CD4-positive, alpha-beta T cell treated with Interleukin-4 for 4 hours (primary cell): ENCODE data around the gene TREML1.
A peak's percentile ranks its signal among the peaks of the same experiment; 100 is the strongest.
"Not testable (repeated sequence)": the region's sequence is repeated elsewhere in the genome, so short reads cannot be mapped to it uniquely, and the experiment has no call there.

Experiments used
- DNase-seq: peaks from one replicate; pipeline ENCODE4 v3.0.0-alpha.2; 2020

The TREML1 gene

GRCh38 chr6:41153992-41154625, at the start of gene TREML1:
Gene TREML1, minus strand, starts transcription at chr6:41154347. Its CDS starts 59 bp downstream, at chr6:41154288.
- no peak for DNase-seq

GRCh38 chr6:41201764-41202173, 47.6 kb upstream of the TREML1 start:
- no peak for DNase-seq

- DNase-seq = peak; percentile 69
Observed at GRCh38 chr6:41200901-41201763, 47.0 kb upstream of the TREML1 start, which contains the start of gene TREML2. Gene TREML2, minus strand, starts transcription at chr6:41201149. Its CDS starts 141 bp downstream, at chr6:41201008.

- DNase-seq = peak; percentile 72
Observed at GRCh38 chr6:41200296-41200900, 46.3 kb upstream of the TREML1 start.

- peak; percentile 71 for DNase-seq
Observed at GRCh38 chr6:41199552-41200246, 45.6 kb upstream of the TREML1 start.

GRCh38 chr6:41197234-41197633, 43.1 kb upstream of the TREML1 start:
- DNase-seq = no peak

- DNase-seq = no peak
Observed at GRCh38 chr6:41194386-41194785, 40.2 kb upstream of the TREML1 start.

GRCh38 chr6:41193884-41194283, 39.7 kb upstream of the TREML1 start:
- DNase-seq = no peak

GRCh38 chr6:41193171-41193734, 39.1 kb upstream of the TREML1 start:
- no peak for DNase-seq

GRCh38 chr6:41191569-41191968, 37.4 kb upstream of the TREML1 start:
- no peak for DNase-seq

GRCh38 chr6:41190791-41191190, 36.6 kb upstream of the TREML1 start:
- no peak for DNase-seq

- no peak for DNase-seq
Observed at GRCh38 chr6:41189967-41190366, 35.8 kb upstream of the TREML1 start.

- DNase-seq = not testable (repeated sequence)
Observed at GRCh38 chr6:41189046-41189445, 34.9 kb upstream of the TREML1 start.

- DNase-seq = no peak
Observed at GRCh38 chr6:41187924-41188886, 34.1 kb upstream of the TREML1 start.

- DNase-seq = no peak
Observed at GRCh38 chr6:41186031-41186562, 31.9 kb upstream of the TREML1 start.

- no peak for DNase-seq
Observed at GRCh38 chr6:41184761-41185160, 30.6 kb upstream of the TREML1 start.

- peak; percentile 69 for DNase-seq
Observed at GRCh38 chr6:41182069-41183034, 28.2 kb upstream of the TREML1 start.

GRCh38 chr6:41181566-41181965, 27.4 kb upstream of the TREML1 start:
- DNase-seq = no peak

GRCh38 chr6:41179163-41179562, 25.0 kb upstream of the TREML1 start:
- no peak for DNase-seq

GRCh38 chr6:41177695-41178094, 23.5 kb upstream of the TREML1 start:
- DNase-seq = no peak
